Measurements from ENCODE around the gene ATP2B2.

ATP2B2 gene

DNA sequence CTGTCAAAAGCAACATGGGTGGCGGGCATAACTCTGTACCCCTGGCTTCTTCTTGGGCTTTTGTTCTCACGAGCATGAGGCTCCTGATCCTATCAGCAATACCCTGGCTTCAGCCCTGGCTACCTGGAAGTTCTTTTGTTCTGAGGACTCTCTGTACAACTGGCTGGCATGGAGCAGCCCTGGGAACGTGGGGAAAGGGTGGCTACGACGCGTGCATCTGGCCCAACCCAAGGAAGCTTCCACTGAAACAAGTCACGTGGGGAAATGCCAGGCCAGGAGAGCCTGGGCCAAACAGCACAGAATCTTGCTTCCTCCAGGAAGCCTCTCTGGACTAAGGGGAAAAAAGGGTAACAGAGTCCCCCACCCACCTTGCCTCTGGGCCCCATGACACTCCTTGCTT, 22.7 kb upstream of the ATP2B2 start:
- TF ChIP-seq, protein P1, sequence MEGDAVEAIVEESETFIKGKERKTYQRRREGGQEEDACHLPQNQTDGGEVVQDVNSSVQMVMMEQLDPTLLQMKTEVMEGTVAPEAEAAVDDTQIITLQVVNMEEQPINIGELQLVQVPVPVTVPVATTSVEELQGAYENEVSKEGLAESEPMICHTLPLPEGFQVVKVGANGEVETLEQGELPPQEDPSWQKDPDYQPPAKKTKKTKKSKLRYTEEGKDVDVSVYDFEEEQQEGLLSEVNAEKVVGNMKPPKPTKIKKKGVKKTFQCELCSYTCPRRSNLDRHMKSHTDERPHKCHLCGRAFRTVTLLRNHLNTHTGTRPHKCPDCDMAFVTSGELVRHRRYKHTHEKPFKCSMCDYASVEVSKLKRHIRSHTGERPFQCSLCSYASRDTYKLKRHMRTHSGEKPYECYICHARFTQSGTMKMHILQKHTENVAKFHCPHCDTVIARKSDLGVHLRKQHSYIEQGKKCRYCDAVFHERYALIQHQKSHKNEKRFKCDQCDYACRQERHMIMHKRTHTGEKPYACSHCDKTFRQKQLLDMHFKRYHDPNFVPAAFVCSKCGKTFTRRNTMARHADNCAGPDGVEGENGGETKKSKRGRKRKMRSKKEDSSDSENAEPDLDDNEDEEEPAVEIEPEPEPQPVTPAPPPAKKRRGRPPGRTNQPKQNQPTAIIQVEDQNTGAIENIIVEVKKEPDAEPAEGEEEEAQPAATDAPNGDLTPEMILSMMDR (IDR thresholded peaks at IDR 0.05; ENCODE audit: low read depth, low read length): no peak
- DNase-seq (ENCODE audit: extremely low read depth, low read depth): no peak

DNA sequence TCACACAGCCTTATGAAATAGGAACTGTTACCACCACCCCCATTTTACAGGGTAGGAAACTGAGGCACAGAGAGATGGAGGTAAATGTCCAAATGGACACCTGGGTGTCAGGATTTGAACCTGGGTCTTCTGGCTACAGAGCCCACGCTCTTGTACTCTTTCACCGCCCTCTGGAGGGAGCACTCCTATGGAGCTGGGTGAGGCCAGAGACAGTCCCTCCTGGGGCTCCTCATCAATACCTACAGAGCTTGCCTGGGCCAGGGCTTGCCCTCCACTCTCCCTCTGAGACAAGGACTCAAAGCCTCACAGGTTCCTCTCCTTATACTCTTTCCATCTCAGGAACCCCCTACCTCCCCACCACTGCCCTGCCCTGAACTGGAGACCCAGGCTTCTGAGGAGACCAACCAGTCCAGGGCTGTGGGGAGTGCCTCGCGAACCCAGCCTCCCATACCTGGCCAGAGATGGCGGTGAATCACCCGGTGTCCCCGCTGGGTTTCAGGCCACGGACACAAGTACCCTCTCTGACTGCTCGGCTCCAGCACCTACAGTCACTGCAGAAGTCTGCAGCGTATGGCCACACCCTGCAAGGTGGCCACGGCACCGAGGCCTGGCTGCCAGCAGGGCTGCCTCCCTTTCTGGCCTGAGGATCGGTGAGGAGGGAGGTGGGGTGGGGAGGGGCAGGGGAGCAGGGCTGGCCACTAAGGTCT, 22.1 kb upstream of the ATP2B2 start:
- TF ChIP-seq, protein P1 (IDR thresholded peaks at IDR 0.05; ENCODE audit: low read depth, low read length): no peak
- no peak for DNase-seq (ENCODE audit: extremely low read depth, low read depth)

DNA sequence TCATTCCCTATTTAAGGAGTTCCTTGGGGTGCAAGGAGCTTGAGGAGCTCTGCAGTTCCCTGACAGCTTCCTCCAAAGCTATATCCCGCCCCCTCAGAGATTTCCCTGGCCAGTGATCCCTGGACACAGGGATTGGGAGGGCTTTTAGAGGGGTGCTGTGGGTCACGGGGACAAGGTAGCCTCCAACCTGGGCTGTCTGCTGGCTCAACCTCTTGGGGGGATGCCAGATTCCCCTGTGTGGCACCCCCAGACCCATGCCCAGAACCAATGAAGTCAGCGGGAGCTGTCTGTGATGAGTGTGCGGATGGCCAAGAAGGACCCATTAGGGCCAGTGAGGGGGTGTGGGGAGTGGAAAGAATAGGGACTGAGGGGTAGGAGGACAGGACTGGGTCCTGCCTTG, 21.0 kb upstream of the ATP2B2 start:
- TF ChIP-seq, protein P1 (IDR thresholded peaks at IDR 0.05; ENCODE audit: low read depth, low read length): no peak
- DNase-seq (ENCODE audit: extremely low read depth, low read depth): no peak

DNA sequence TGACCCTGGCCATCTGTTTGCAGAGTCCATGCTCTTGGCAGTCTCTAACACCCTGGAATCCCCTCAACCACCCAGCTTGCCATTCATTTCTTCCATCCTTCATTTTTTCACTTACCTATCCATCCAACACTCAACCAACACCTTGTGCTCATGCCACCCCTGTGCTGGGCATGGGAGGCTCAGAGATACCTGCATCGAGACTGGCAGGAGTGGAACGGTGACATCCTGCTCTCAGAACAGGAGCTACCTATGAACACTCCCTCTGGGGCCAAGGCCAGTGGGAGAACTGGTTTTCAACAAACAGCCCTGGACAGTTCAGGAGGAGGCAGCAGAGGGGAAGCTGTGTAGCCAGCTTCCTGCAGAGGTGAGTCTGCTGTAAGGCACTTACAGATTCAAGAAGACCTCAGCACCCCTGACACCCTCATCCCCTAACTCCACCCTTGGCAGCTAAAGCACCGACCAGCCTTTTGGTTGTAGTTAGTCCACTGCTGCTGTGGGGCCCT, 19.5 kb upstream of the ATP2B2 start:
- no peak for DNase-seq (ENCODE audit: extremely low read depth, low read depth)
- TF ChIP-seq, protein P1 (IDR thresholded peaks at IDR 0.05; ENCODE audit: low read depth, low read length): no peak

DNA sequence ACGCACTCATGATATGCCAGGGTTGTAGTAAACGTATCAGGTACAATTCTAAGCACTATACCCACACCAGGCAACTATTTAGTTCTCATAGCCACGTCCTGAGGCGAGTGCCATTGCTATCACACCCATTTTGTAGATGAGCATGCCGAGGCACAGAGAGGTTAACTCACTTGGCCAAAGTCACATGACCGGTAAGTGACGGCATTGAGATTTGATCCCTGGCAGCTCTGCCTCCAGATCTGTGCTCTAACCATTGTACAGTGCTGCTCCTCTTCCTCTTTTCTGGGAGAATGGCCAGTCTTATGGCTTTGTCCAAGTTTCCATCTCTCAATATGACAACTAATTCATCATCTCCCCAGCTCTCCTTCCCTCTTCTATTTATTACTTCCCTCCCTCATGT, 18.9 kb upstream of the ATP2B2 start:
- DNase-seq (ENCODE audit: extremely low read depth, low read depth): no peak
- TF ChIP-seq, protein P1 (IDR thresholded peaks at IDR 0.05; ENCODE audit: low read depth, low read length): no peak

DNA sequence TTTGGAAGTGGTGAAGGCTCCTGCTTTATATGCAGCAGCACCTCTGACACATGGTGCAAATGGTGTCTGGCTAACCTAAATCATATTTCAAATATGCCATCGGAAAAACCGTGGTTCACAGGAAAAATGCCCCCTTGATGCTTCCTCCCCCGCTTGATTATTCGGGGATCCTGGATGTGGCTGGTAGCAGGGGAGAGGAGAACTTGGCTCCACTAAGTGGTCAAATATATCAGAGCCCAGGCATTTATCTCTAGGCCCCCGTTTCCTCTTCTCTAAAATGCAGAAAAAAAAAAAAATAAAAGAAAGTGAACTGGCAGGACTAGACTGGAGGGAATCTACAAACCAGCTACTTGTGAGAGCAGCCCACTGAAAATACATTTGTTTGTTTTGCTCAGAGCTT, 18.2 kb upstream of the ATP2B2 start:
- TF ChIP-seq, protein P1 (IDR thresholded peaks at IDR 0.05; ENCODE audit: low read depth, low read length): no peak
- no peak for DNase-seq (ENCODE audit: extremely low read depth, low read depth)

DNA sequence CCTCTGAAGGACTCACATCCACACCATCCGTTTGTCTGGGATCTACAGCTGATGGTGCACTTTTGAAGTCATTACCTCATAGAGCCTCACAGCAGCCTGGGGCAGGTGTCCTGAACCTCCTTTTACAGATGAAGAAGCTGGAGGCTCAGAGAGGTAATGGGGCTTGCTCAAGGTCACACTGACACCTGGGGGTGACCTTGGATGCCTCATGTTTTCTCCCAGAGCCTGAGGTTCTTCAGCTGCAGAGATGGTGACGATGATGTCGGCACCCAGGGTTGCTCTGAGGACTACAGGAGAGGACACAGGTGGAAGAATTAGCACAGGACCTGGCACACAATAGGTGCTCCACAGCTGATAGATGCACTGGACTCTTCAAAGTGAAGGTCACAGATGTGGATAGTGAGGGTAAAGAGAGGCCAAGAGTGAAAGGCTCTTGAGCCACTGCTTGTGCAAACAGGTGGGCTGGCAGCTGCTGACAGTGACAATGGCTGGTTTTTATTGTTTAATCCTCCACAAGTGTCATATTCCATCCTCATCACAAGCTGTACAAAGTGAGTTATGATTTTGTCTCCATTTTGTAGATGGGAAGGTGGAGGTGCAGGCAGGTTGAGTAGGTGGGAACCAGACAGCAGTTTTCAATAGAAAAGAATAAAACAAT, 17.4 kb upstream of the ATP2B2 start:
- no peak for DNase-seq (ENCODE audit: extremely low read depth, low read depth)
- TF ChIP-seq, protein P1 (IDR thresholded peaks at IDR 0.05; ENCODE audit: low read depth, low read length): no peak

Measured in AG09319 (cell line).